Ovary (tissue), 3 donors: ENCODE measurements around the gene KRT78.

Source experiments
- POLR2A ChIP-seq: fragments of 450-650 bp; IDR thresholded peaks from one replicate; pipeline ENCODE4 v1.6.1; 2017; ENCODE audit warnings: antibody characterized with exemption, mild to moderate bottlenecking, moderate library complexity
- TF ChIP-seq, protein P1 (sequence below), 3 donors: fragments of 450-650 bp in 2 of 3; fragments of 200-600 bp in 1 of 3; IDR thresholded peaks; one replicate each; pipeline versions ENCODE4 v1.5.1 to v1.8.0; 2016 to 2022; ENCODE audit warnings: antibody characterized with exemption in 3 of 3, mild to moderate bottlenecking in 1 of 3
- donor health status: DM: no; HTN: no; CAD: no.

DNA sequence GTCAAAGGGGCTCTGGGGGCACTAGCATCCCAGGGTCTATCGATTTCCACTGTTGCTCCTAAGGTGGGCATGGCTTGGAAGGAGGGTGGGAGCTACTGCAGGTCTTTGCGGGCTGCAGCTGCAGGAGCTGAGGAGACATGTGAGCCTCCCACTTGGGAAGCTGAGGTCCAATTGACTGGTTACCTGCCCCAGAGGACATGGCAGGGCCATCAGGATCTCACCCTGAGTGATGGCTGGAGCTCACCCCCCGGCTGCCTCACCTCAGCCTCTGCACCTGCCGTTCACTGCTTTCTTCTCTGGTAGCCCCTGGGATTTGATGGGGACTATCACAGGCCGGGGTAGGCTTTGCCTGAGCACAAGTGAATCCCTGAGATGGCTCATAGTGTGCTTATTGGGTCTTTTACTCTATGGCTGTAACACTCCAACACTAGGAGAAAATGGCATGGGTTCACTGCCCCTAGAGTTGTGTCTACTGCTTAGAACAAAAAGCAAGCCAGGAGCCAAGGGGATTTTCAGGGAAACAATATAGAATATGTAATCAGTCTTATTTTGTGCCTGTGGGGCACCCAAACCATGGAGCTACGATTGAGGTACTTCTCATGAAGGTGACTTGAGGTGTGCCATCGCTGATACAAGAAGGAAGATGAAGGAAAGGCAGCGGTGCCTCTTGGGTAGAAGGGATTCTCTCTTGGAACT lies 31.6 kb downstream of the KRT78 start:
- TF ChIP-seq, protein P1, sequence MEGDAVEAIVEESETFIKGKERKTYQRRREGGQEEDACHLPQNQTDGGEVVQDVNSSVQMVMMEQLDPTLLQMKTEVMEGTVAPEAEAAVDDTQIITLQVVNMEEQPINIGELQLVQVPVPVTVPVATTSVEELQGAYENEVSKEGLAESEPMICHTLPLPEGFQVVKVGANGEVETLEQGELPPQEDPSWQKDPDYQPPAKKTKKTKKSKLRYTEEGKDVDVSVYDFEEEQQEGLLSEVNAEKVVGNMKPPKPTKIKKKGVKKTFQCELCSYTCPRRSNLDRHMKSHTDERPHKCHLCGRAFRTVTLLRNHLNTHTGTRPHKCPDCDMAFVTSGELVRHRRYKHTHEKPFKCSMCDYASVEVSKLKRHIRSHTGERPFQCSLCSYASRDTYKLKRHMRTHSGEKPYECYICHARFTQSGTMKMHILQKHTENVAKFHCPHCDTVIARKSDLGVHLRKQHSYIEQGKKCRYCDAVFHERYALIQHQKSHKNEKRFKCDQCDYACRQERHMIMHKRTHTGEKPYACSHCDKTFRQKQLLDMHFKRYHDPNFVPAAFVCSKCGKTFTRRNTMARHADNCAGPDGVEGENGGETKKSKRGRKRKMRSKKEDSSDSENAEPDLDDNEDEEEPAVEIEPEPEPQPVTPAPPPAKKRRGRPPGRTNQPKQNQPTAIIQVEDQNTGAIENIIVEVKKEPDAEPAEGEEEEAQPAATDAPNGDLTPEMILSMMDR (IDR thresholded peaks at IDR 0.05), result no peak
- no peak for TF ChIP-seq POLR2A
